Measurements from ENCODE around the gene RAPGEF1.

- no peak for TF ChIP-seq EZH2 (IDR thresholded peaks at IDR 0.05; ENCODE audit: borderline replicate concordance, low read depth, low read length)
- no peak for TF ChIP-seq NR2F6 (CRISPR knock-in tag; IDR thresholded peaks at IDR 0.05)
- no peak for TF ChIP-seq NR1H2 (CRISPR knock-in tag; IDR thresholded peaks at IDR 0.05)
- TF ChIP-seq POLR2A (conservative IDR thresholded peaks at IDR 0.05), result no peak
- no peak for TF ChIP-seq SP1 (CRISPR knock-in tag; IDR thresholded peaks at IDR 0.05)
- TF ChIP-seq ZNF668 (CRISPR knock-in tag; IDR thresholded peaks at IDR 0.05), result no peak
- no peak for TF ChIP-seq CBFB (CRISPR knock-in tag; IDR thresholded peaks at IDR 0.05)
These were observed 177.6 kb downstream of the RAPGEF1 start for GRCh38 chr9:131562032-131562959.
